Right lobe of liver (tissue), 6 donors: ENCODE data around the gene LYST. TPM values are rescaled to one million over a fixed set of nuclear protein-coding genes. Genes with fewer than 3 reads are reported as not detected.

Source experiments
- ATAC-seq, 4 donors: fragments of 200-7000 bp; cut with Tn5 transposase; one replicate each; pipeline ENCODE4 v1.9.1; 2020; ENCODE audit warnings: mild to moderate bottlenecking in 4 of 4, moderate library complexity in 4 of 4
- DNase-seq, 3 donors: peaks; one replicate each; pipeline ENCODE4 v3.0.0-alpha.2; 2020
- H3K27ac ChIP-seq, 3 donors: fragments of 200-600 bp; one replicate each; pipeline ENCODE4 v1.8.0; 2022
- H3K27me3 ChIP-seq, 2 donors: fragments of 200-600 bp; one replicate each; pipeline ENCODE4 v1.8.0; 2022
- H3K36me3 ChIP-seq, 4 donors: fragments of 200-600 bp; sonication (generic) in 1 of 4; one replicate each; pipeline versions ENCODE4 v1.5.1 to v1.8.0; 2017 to 2022; ENCODE audit warnings: control low read depth in 1 of 4
- H3K4me1 ChIP-seq, 4 donors: fragments of 200-600 bp; sonication (generic) in 1 of 4; one replicate each; pipeline versions ENCODE4 v1.5.1 to v1.8.0; 2017 to 2022; ENCODE audit warnings: control low read depth in 1 of 4
- H3K4me3 ChIP-seq, 3 donors: fragments of 200-600 bp; one replicate each; pipeline ENCODE4 v1.8.0; 2022
- H3K9me3 ChIP-seq, 4 donors: fragments of 200-600 bp; sonication (generic) in 1 of 4; one replicate each; pipeline versions ENCODE4 v1.5.1 to v1.8.0; 2017 to 2022; ENCODE audit warnings: control low read depth in 1 of 4
- CTCF ChIP-seq, 4 donors: fragments of 200-600 bp in 3 of 4; fragments of 450-650 bp in 1 of 4; IDR thresholded peaks; one replicate each; pipeline versions ENCODE4 v1.5.1 to v1.8.0; 2016 to 2022; ENCODE audit warnings: antibody characterized with exemption in 4 of 4, mild to moderate bottlenecking in 2 of 4
- POLR2A ChIP-seq: fragments of 450-650 bp; IDR thresholded peaks from one replicate; pipeline ENCODE4 v1.6.1; 2017; ENCODE audit warnings: antibody characterized with exemption, mild to moderate bottlenecking
- WGBS: methylation state at CpG from one replicate; pipeline ENCODE4 v1.1.6; 2018; ENCODE audit warnings: low coverage, low lambda C conversion rate; ENCODE audit not compliant: insufficient coverage; ENCODE audit errors: missing lambda C conversion rate; 5-methylcytosine and 5-hydroxymethylcytosine counted together
- intact Hi-C, 2 donors: fragments of 100-400 bp; cut with DNase I; formaldehyde crosslinking; loops; one replicate each; pipeline versions ENCODE4 v1.11.2 to v1.14.1; 2022
- total RNA-seq, 6 experiments: library from RNA; depleted of rRNA in 2 of 6; stranded (reverse); fragments of >200 nt in 2 of 6; fragmentation: NEBNext Ultra II Directional in 3 of 6; extraction: Animal tissue kit (Norgen Biotek cat#: 25700) in 3 of 6; gene quantifications; one replicate each; pipeline versions ENCODE4 v1.1.0 to v1.2.4, GENCODE V29; 2016 to 2023
- donor health status: DM: no; HTN: yes; CAD: no.
- donor health status: DM: no; HTN: no; CAD: no.
- donor health status: DM: no; HTN: no; CAD: no.
- donor health status: DM: no; HTN: yes; CAD: no.
- donor health status: DM: no; HTN: yes; CAD: no.

Gene LYST
- total RNA-seq, 6 experiments from 2014 or later = 9.0 to 16.6 (median 12.5) TPM

DNA sequence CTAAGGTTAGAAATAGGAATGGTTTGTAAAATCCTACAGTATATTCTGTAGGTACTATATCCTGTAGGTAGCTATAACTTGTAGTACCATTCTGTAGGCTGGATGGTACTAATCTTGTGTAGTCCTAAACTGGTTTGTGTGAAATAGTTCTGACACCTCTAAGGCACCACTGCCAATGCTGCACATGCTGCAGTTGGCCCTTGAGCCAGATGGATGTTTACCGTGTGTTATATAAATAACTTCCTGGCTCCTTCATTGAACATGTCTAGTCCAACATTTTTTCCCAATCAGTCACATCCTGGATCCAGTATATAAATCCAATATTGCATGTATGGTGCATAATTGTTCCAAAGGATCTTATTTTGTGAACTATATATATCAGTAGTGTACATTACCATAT lies 127.6 kb downstream of the LYST start:
- Histone ChIP-seq H3K4me3 (no peak overlapping the region), H3K4me1 (no peaks in the 10 kb centered on the region), H3K27me3 (no peaks in the 10 kb centered on the region), H3K9me3 (no peaks in the 10 kb centered on the region), H3K27ac (no peak overlapping the region), H3K36me3 (peaks cover 0 to 8% (median 3%) of the 10 kb centered on the region in 4 donors)
- ATAC-seq (peak; percentile 63 to 80 (median 76)), DNase-seq (peak in 1 of 3 donors; percentile 17)
- intact Hi-C loops = no loop called here
- WGBS = 6% methylated on average over 1 of the region's 1 CpG
- TF ChIP-seq POLR2A (no peak), CTCF (IDR thresholded peaks at IDR 0.05) (no peak)

GRCh38 chr1:235737751-235738150 lies 129.0 kb downstream of the LYST start:
- 97% methylated on average over 13 of the region's 13 CpGs for WGBS
- no peak overlapping the region for H3K4me3 ChIP-seq
- no peak for ATAC-seq
- no peaks in the 10 kb centered on the region for H3K9me3 ChIP-seq
- intact Hi-C loops = no loop called here
- no peak overlapping the region for H3K27ac ChIP-seq
- no peak for TF ChIP-seq POLR2A
- no peak for TF ChIP-seq CTCF (IDR thresholded peaks at IDR 0.05)
- H3K27me3 ChIP-seq = no peaks in the 10 kb centered on the region
- no peak for DNase-seq
- no peaks in the 10 kb centered on the region for H3K4me1 ChIP-seq
- H3K36me3 ChIP-seq = no peaks in the 10 kb centered on the region

DNA sequence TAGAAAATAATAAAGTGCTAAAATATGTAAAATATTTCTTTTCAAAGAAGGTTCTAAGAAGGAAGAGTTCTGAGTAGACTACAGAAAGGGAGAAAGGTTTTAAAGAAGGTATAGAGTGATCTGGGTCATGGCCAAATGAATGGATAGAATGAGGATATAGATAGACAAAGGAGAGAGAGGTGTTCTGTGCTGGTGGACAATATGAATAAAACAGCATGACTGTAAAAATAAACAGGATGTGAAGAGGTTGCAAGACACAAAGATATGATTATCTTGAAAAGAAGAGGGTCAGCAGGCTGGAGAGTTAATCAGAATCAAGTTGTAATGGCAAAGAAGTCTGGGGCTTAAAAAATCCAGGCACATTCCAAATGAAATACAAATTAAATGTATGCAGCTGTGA lies 130.4 kb downstream of the LYST start:
- ATAC-seq = no peak

DNA sequence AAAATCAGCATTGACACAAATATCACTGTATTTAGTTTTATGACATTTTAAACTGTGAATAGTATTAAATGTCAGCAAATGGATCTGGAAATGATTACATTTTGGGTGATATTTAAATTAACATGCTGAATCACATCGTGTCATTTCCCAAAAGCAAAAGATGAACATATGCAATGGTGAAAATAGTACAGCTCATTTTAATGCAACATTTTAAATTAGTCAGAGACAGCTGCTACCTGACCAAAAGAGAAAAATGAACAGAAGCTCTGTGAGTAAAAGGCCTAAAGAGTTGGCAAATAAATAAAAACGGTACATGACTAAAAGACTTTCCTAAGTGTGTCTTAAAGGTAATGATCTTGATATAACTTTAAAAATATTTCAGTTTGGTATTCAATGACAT lies 131.1 kb downstream of the LYST start:
- 88% methylated on average over 2 of the region's 2 CpGs for WGBS
- no peaks in the 10 kb centered on the region for H3K36me3 ChIP-seq

More for the DNA sequence above, 130.4 kb downstream of the LYST start:
- Histone ChIP-seq H3K4me1 (no peaks in the 10 kb centered on the region), H3K27me3 (no peaks in the 10 kb centered on the region), H3K27ac (no peak overlapping the region), H3K36me3 (no peaks in the 10 kb centered on the region), H3K4me3 (no peak overlapping the region), H3K9me3 (no peaks in the 10 kb centered on the region)
- intact Hi-C loops = no loop called here
- no peak for TF ChIP-seq POLR2A
- TF ChIP-seq CTCF (IDR thresholded peaks at IDR 0.05) = no peak
- no peak for DNase-seq

More for the DNA sequence above, 131.1 kb downstream of the LYST start:
- DNase-seq (no peak), ATAC-seq (no peak)
- H3K27ac ChIP-seq = no peak overlapping the region
- no peak for TF ChIP-seq POLR2A
- TF ChIP-seq CTCF (IDR thresholded peaks at IDR 0.05) = no peak
- H3K4me3 ChIP-seq = no peak overlapping the region
- H3K4me1 ChIP-seq = no peaks in the 10 kb centered on the region
- no peaks in the 10 kb centered on the region for H3K9me3 ChIP-seq
- H3K27me3 ChIP-seq = no peaks in the 10 kb centered on the region
- intact Hi-C loops = no loop called here
